SK-N-MC (cell line): ENCODE results near the gene GPR179.

Experiments used
- EZH2 ChIP-seq: fragments of 200-600 bp; sonication (generic); IDR thresholded peaks from one replicate; pipeline ENCODE4 v1.6.1; 2017; ENCODE audit warnings: antibody characterized with exemption
- POLR2AphosphoS5 ChIP-seq: IDR thresholded peaks from 2 replicates; pipeline ENCODE4 v1.6.1; 2012; ENCODE audit warnings: mild to moderate bottlenecking, low read depth, low read length, borderline replicate concordance

- no peak for TF ChIP-seq POLR2AphosphoS5
- TF ChIP-seq EZH2, result no peak
Measured at GRCh38 chr17:38343608-38344419, at the start of gene GPR179.
